ENCODE measurements around the gene TYRO3.

TYRO3 gene

GRCh38 chr15:41513506-41514227 lies 45.3 kb upstream of the TYRO3 start, which contains the start of gene LTK:
Gene LTK (minus strand): TSS chr15:41513827. CDS start chr15:41513709, 118 bp downstream.
- no peak for DNase-seq (ENCODE audit: low read depth in 1 of 2, low spot score in 1 of 2)
- Histone ChIP-seq H3K27ac (replicated peaks) (no peak within 1 kb of the TSS), H3K4me3 (replicated peaks; ENCODE audit: insufficient read depth, low read length) (peak within 1 kb of the TSS; percentile 30), H3K27me3 (ENCODE audit: insufficient read depth, poor library complexity, severe bottlenecking) (peaks cover 16% of the 10 kb centered on the region)
- TF ChIP-seq, protein P1, sequence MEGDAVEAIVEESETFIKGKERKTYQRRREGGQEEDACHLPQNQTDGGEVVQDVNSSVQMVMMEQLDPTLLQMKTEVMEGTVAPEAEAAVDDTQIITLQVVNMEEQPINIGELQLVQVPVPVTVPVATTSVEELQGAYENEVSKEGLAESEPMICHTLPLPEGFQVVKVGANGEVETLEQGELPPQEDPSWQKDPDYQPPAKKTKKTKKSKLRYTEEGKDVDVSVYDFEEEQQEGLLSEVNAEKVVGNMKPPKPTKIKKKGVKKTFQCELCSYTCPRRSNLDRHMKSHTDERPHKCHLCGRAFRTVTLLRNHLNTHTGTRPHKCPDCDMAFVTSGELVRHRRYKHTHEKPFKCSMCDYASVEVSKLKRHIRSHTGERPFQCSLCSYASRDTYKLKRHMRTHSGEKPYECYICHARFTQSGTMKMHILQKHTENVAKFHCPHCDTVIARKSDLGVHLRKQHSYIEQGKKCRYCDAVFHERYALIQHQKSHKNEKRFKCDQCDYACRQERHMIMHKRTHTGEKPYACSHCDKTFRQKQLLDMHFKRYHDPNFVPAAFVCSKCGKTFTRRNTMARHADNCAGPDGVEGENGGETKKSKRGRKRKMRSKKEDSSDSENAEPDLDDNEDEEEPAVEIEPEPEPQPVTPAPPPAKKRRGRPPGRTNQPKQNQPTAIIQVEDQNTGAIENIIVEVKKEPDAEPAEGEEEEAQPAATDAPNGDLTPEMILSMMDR (IDR thresholded peaks at IDR 0.05; ENCODE audit: insufficient read depth, low read length): no peak
- TF ChIP-seq REST (IDR thresholded peaks at IDR 0.05; ENCODE audit: insufficient replicate concordance, low read depth): no peak
- no peak for TF ChIP-seq POLR2AphosphoS5 (IDR thresholded peaks at IDR 0.05; ENCODE audit: low read depth)
- TF ChIP-seq GABPA (IDR thresholded peaks at IDR 0.05; ENCODE audit: low read depth): no peak
- TF ChIP-seq SPI1 (IDR thresholded peaks at IDR 0.05; ENCODE audit: borderline replicate concordance, low read depth): no peak

- H3K27me3 ChIP-seq (ENCODE audit: insufficient read depth, poor library complexity, severe bottlenecking): peaks cover 3% of the 10 kb centered on the region
- H3K27ac ChIP-seq (replicated peaks): no peak overlapping the region
- no peak for TF ChIP-seq GABPA (IDR thresholded peaks at IDR 0.05; ENCODE audit: low read depth)
- no peak for DNase-seq (ENCODE audit: low read depth in 1 of 2, low spot score in 1 of 2)
- no peak overlapping the region for H3K4me3 ChIP-seq (replicated peaks; ENCODE audit: insufficient read depth, low read length)
Measured at GRCh38 chr15:41517895-41518449, 41.0 kb upstream of the TYRO3 start.

GRCh38 chr15:41520636-41521035 lies 38.4 kb upstream of the TYRO3 start:
- Histone ChIP-seq H3K4me3 (replicated peaks; ENCODE audit: insufficient read depth, low read length) (no peak overlapping the region), H3K27me3 (ENCODE audit: insufficient read depth, poor library complexity, severe bottlenecking) (no peaks in the 10 kb centered on the region), H3K27ac (replicated peaks) (no peak overlapping the region)
- DNase-seq (ENCODE audit: low read depth in 1 of 2, low spot score in 1 of 2): no peak
- TF ChIP-seq, protein P1 (IDR thresholded peaks at IDR 0.05; ENCODE audit: insufficient read depth, low read length): no peak
- no peak for TF ChIP-seq REST (IDR thresholded peaks at IDR 0.05; ENCODE audit: insufficient replicate concordance, low read depth)
- no peak for TF ChIP-seq POLR2AphosphoS5 (IDR thresholded peaks at IDR 0.05; ENCODE audit: low read depth)
- TF ChIP-seq GABPA (IDR thresholded peaks at IDR 0.05; ENCODE audit: low read depth): no peak
- no peak for TF ChIP-seq SPI1 (IDR thresholded peaks at IDR 0.05; ENCODE audit: borderline replicate concordance, low read depth)

DNA sequence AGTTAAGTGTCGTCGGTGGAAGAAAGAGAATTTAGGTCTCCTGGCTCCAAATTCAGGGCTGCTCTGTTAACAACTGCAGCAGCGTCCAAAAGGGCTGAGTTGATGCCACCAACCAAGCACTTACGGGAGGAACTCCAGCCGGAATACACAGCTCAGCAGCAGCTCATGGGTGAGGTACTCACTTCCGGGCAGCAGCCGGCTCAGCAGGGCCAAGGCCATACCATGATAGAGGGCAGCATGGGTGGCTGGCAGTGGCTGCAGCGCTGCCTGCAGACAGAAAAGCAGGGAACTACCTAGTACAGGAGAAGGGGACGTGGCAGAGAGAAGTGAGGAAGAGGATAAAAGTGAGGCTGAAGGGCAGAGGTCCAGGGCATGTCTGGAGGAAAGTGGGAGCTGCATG lies 37.4 kb upstream of the TYRO3 start:
- H3K27ac ChIP-seq (replicated peaks): no peak overlapping the region
- no peaks in the 10 kb centered on the region for H3K27me3 ChIP-seq (ENCODE audit: insufficient read depth, poor library complexity, severe bottlenecking)
- H3K4me3 ChIP-seq (replicated peaks; ENCODE audit: insufficient read depth, low read length): no peak overlapping the region
- no peak for DNase-seq (ENCODE audit: low read depth in 1 of 2, low spot score in 1 of 2)
- TF ChIP-seq POLR2AphosphoS5 (IDR thresholded peaks at IDR 0.05; ENCODE audit: low read depth): no peak
- TF ChIP-seq REST (IDR thresholded peaks at IDR 0.05; ENCODE audit: insufficient replicate concordance, low read depth): no peak
- no peak for TF ChIP-seq GABPA (IDR thresholded peaks at IDR 0.05; ENCODE audit: low read depth)
- TF ChIP-seq, protein P1 (IDR thresholded peaks at IDR 0.05; ENCODE audit: insufficient read depth, low read length): no peak
- no peak for TF ChIP-seq SPI1 (IDR thresholded peaks at IDR 0.05; ENCODE audit: borderline replicate concordance, low read depth)

All from HL-60 (cell line).